IPS DF 6.9 (cell line): ENCODE measurements around the gene ITGAV.

Experiments used
- DNase-seq: peaks from one replicate; pipeline ENCODE4 v3.0.0-alpha.2; 2013; ENCODE audit warnings: low read depth, low spot score
- H3K27ac ChIP-seq: one replicate; pipeline ENCODE4 v1.5.1; 2013; ENCODE audit warnings: low read length, control low read depth
- H3K27me3 ChIP-seq: 2 replicates; pipeline ENCODE4 v1.6.1; 2013; ENCODE audit warnings: mild to moderate bottlenecking, low read length; ENCODE audit not compliant: control insufficient read depth, insufficient read depth
- H3K36me3 ChIP-seq: 2 replicates; pipeline ENCODE4 v1.6.1; 2013; ENCODE audit warnings: low read length; ENCODE audit not compliant: control insufficient read depth, insufficient read depth
- H3K4me1 ChIP-seq: 2 replicates; pipeline ENCODE4 v1.6.1; 2013; ENCODE audit warnings: low read length; ENCODE audit not compliant: control insufficient read depth, insufficient read depth
- H3K4me3 ChIP-seq: 2 replicates; pipeline ENCODE4 v1.5.1; 2013; ENCODE audit warnings: mild to moderate bottlenecking, low read length
- H3K9me3 ChIP-seq: 2 replicates; pipeline ENCODE4 v1.6.1; 2013; ENCODE audit warnings: low read length, inconsistent platforms; ENCODE audit not compliant: control insufficient read depth, insufficient read depth
- WGBS: extraction: QIAGEN DNeasy Blood & Tissue Kit; methylation state at CpG from one replicate; pipeline ENCODE4 v1.1.7; 2013; ENCODE audit warnings: mixed read lengths, missing lambda C conversion rate; ENCODE audit not compliant: insufficient read length, insufficient coverage; 5-methylcytosine and 5-hydroxymethylcytosine counted together

The ITGAV gene

DNA sequence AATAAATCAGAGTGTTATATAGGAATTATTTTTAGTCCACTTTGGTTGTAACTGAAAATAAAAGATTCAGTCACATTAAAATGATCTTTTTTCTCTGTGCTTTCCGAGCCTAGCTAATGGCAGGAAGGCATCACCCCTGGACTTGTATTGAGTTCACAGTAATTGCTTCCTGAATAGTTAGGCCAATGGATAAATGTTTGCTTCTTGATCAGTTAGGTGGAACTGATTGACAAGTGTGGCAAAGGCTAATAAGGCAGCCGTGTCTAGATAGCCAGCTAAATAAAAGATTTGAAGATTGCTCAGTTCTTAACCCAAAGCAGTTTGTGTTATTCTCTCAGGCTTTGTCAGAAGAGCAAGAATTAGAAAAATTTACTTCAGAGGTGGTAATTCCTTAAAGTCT, 124.8 kb downstream of the ITGAV start:
- Histone ChIP-seq H3K36me3 (no peaks in the 10 kb centered on the region), H3K4me1 (no peaks in the 10 kb centered on the region; the same call in 1 of the 2 replicates), H3K27ac (no peak overlapping the region), H3K4me3 (no peak overlapping the region), H3K27me3 (no peaks in the 10 kb centered on the region), H3K9me3 (no peaks in the 10 kb centered on the region)
- WGBS: no CpG with 5 or more reads among the region's 2 CpGs
- no peak for DNase-seq

DNA sequence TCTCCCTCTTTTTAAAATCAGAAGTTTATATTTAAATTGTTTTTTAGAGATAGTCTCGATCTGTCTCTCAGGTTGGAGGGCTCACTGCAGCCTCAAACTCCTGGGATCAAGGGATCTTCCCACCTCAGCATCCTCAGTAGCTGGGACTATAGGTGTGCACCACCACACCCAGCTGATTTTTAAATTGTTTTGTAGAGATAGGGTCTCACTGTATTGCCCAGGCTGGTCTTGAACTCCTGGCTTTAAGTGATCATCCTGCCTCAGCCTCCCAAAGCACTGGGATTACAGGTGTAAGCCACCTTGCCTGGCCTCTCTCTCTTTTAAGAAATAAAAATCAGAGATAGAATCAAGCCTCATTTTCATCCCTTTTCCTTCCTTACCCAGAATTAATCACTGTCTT, 126.1 kb downstream of the ITGAV start:
- WGBS: no CpG with 5 or more reads among the region's 1 CpG
- H3K4me3 ChIP-seq: no peak overlapping the region
- no peaks in the 10 kb centered on the region; the same call in 1 of the 2 replicates for H3K4me1 ChIP-seq

DNA sequence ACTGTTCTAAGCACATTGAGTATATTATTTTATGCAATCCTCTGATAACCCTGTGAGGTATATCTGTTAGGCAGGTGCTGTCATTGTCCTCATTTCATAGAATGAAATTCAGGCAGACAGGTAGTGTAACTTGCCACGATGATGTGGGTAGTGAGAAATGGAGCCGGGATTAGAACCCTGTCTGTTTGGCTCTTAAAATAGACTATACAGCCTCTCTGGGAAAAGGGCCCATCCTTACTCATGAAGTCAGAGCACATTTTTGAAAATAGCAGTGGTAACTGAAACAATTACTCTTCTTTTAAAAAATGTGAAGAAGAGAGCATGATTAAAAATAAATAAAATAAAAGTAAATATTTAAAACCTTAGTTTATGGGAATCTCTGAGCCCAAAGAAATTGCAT, 127.0 kb downstream of the ITGAV start:
- Histone ChIP-seq H3K4me3 (no peak overlapping the region), H3K27me3 (no peaks in the 10 kb centered on the region), H3K4me1 (no peaks in the 10 kb centered on the region; the same call in 1 of the 2 replicates), H3K9me3 (no peaks in the 10 kb centered on the region), H3K27ac (no peak overlapping the region), H3K36me3 (no peaks in the 10 kb centered on the region)
- no peak for DNase-seq
- WGBS: no CpG with 5 or more reads among the region's 2 CpGs

More for the DNA sequence above, 126.1 kb downstream of the ITGAV start:
- no peak for DNase-seq
- H3K27ac ChIP-seq: no peak overlapping the region
- no peaks in the 10 kb centered on the region for H3K9me3 ChIP-seq
- H3K36me3 ChIP-seq: no peaks in the 10 kb centered on the region
- no peaks in the 10 kb centered on the region for H3K27me3 ChIP-seq

DNA sequence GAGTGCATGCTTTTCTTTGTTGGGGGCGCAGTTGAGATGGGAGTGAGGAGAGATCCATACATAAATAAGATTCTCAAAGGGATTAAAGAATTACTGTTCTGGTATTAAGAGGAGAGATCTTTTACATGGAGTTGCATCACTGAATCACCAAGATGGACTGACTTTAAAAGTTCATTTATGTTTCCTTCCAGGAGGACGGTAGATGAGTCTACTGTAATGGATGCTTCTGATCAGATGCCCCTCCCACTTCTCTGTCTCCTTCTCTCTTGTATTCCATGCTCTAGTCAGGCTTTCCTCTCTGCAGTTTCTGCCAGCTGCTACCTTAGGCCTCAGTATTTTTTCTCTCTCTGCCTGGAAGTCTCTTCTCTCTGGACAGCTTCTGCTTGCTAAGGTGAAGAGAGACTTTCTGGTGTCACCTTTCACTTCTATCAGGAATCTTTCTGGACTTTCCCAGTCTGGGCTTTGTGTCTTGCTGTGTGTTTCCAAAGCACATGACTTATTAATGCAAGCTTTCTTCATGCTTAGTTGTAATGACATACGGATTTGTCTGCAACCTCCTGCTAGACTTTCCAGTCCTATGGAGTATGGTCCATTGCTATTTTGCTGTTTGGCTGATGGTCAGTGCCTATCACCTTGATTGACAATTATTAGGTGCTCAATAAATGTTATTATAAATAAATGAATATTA, 127.6 kb downstream of the ITGAV start:
- Histone ChIP-seq H3K27ac (no peak overlapping the region), H3K4me3 (no peak overlapping the region), H3K9me3 (no peaks in the 10 kb centered on the region), H3K4me1 (no peaks in the 10 kb centered on the region; the same call in 1 of the 2 replicates), H3K36me3 (no peaks in the 10 kb centered on the region), H3K27me3 (no peaks in the 10 kb centered on the region)
- no peak for DNase-seq
- WGBS: no CpG with 5 or more reads among the region's 3 CpGs

DNA sequence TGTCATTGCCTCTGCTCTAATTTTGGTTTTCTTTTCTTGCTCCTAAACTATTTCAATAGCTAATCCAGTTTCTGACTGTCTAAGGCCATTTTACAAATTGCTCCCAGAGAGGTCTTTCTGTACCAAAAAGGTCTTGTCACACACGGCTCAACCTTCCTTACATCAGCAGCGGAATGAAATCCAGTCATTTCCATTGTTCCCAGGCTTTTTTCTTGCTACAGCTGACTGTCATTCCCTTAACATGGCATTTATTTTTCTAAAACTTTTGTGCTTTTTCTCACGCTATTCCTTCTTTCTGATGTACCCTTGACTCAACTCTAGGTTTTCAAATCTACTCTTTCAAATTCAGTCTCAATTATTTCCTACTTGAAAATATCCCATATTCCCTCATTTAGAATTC, 128.3 kb downstream of the ITGAV start:
- no peaks in the 10 kb centered on the region for H3K27me3 ChIP-seq
- no peaks in the 10 kb centered on the region for H3K36me3 ChIP-seq
- no peak overlapping the region for H3K27ac ChIP-seq
- H3K4me3 ChIP-seq: no peak overlapping the region
- no peaks in the 10 kb centered on the region for H3K9me3 ChIP-seq
- no CpG with 5 or more reads among the region's 3 CpGs for WGBS
- H3K4me1 ChIP-seq: no peaks in the 10 kb centered on the region
- DNase-seq: no peak

DNA sequence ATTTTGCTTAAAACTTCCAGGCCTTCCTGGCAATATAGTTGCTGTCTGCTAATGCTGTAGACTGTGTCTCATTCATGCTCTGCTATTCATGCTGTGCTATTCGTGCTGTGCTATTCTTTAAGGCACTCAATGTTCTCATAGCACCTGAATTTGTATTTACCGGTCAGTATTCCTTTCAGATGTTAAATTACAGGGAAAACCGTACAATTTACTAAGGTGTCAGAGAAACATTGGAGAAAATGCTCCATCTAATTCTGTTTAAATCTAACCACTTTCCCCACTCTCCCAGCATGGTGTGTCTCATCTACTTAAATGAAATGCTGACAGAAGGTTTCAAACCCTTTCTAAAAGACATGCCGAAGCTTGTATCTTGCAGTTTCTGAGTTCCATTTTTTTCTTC, 129.0 kb downstream of the ITGAV start:
- DNase-seq: no peak
- Histone ChIP-seq H3K27ac (no peak overlapping the region), H3K4me1 (no peaks in the 10 kb centered on the region), H3K36me3 (no peaks in the 10 kb centered on the region), H3K27me3 (no peaks in the 10 kb centered on the region), H3K9me3 (no peaks in the 10 kb centered on the region), H3K4me3 (no peak overlapping the region)
- WGBS: no CpG with 5 or more reads among the region's 4 CpGs

DNA sequence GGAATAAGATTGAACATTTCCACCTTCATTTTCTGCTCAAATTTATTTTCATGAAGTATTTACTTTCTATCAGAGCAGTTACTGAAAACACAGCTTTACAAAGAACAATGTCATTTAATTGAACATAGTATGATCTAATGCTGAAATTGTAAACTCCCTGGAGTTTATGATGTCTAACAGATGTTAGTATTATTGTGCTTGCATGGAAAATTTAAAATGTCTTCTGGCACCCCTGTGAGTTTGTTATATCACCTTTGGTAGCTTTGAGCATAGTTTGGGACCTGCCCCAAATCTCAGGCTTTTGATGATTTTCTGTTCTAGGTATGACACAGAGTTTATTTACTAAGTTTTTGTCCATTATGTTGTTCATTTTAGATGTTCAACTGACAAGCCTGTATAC, 132.1 kb downstream of the ITGAV start:
- no peak overlapping the region for H3K4me3 ChIP-seq
- no peaks in the 10 kb centered on the region for H3K27me3 ChIP-seq
- no peak overlapping the region for H3K27ac ChIP-seq
- no peak for DNase-seq
- no peaks in the 10 kb centered on the region for H3K9me3 ChIP-seq
- H3K4me1 ChIP-seq: no peaks in the 10 kb centered on the region
- no peaks in the 10 kb centered on the region for H3K36me3 ChIP-seq

DNA sequence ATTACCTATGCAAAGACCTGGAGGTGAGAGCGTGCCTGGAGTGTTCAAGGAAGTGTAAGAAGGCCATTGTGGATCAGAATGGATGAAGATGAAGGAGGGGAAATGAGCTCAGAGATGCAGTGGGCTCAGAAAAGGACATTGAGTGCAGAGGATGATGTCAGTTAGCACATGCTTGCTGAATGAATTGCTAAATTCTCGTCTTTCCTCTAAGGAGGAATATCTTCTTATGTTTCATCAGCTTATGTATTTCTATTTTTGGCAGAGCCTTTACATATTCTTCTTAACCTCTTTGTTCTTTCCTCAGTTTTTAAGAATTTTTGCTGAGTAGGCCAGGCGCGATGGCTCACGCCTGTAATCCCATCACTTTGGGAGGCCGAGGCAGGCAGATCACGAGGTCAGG, 134.9 kb downstream of the ITGAV start:
- Histone ChIP-seq H3K4me1 (no peaks in the 10 kb centered on the region), H3K27me3 (no peaks in the 10 kb centered on the region), H3K4me3 (no peak overlapping the region), H3K27ac (no peak overlapping the region), H3K36me3 (no peaks in the 10 kb centered on the region), H3K9me3 (no peaks in the 10 kb centered on the region)
- no CpG with 5 or more reads among the region's 7 CpGs for WGBS
- no peak for DNase-seq

DNA sequence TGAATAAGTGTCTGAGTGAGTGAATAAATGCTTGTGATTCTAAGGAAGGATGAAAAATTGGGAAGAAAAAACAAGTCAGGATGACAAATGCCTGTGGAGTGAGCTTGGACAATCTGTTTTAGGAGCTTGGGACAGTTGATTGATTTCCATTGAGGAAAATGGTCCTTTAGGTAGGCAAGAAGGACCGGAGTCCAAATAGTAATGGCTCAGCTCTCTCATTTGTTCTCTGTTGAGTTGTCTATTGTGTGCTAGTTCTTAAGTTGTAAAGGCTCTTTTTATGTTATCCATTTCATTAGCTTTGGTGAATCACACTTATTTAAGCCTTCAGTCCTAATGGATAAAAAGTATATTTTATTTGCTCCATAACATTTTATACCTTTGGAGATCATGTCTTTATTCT, 135.9 kb downstream of the ITGAV start:
- H3K4me1 ChIP-seq: no peaks in the 10 kb centered on the region
- no peak overlapping the region for H3K27ac ChIP-seq
- no peak overlapping the region for H3K4me3 ChIP-seq
- no peak for DNase-seq
- WGBS: no CpG with 5 or more reads among the region's 1 CpG
- H3K9me3 ChIP-seq: no peaks in the 10 kb centered on the region
- H3K36me3 ChIP-seq: no peaks in the 10 kb centered on the region
- no peaks in the 10 kb centered on the region for H3K27me3 ChIP-seq

DNA sequence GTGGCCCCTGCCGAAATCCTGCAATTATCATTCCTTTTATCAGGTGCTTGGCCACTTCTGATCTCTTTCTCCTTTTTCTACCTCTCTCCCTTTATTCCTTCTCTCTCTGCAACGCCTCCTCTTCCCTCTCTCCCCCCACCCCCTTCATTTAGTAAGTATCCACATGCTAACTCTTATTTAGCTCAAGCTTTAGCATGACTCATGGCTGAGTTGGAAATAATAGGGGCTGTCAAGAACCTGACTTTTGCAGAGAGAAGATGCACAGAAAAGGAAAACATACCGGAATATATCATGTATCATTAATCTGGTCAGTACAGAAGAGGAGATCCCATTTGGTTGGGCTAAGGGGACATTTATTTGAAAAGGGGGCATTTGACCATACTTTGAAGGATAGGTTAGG, 137.1 kb downstream of the ITGAV start:
- Histone ChIP-seq H3K9me3 (no peaks in the 10 kb centered on the region), H3K4me3 (no peak overlapping the region), H3K27me3 (no peaks in the 10 kb centered on the region), H3K4me1 (no peaks in the 10 kb centered on the region), H3K36me3 (no peaks in the 10 kb centered on the region), H3K27ac (no peak overlapping the region)
- DNase-seq: no peak
- 100% methylated on average over 1 of the region's 3 CpGs for WGBS

DNA sequence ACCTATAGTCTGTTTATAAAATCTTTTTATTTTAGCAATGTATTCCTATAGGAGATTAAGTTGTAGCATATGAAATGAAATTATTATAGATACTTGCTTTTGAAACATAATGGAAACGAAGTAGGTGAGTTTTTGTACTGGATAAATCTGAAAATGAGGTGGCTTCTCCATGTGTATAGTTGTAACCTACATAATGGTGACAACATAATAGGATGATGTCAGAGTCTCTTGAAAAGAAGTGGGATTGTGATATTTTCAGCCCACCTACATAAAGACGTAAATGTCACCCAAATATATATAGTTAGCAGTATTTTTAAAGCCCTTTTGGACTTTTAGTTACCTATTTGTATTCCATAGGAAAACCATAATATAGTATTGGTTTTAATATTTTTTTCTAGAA, 138.8 kb downstream of the ITGAV start:
- Histone ChIP-seq H3K27ac (no peak overlapping the region), H3K27me3 (no peaks in the 10 kb centered on the region), H3K4me1 (no peaks in the 10 kb centered on the region), H3K9me3 (0 out of 2 replicates have a peak, but pooled peaks cover 1% of the 10 kb centered on the region), H3K4me3 (no peak overlapping the region), H3K36me3 (no peaks in the 10 kb centered on the region)
- no peak for DNase-seq
- 100% methylated on average over 1 of the region's 2 CpGs for WGBS
